ENCODE measurements around the gene TNFAIP8.
A peak's percentile ranks its signal among the peaks of the same experiment; 100 is the strongest.
"Not testable (repeated sequence)": the region's sequence is repeated elsewhere in the genome, so short reads cannot be mapped to it uniquely, and the experiment has no call there.

TNFAIP8 gene

GRCh38 chr5:119427060-119427459 lies 71.2 kb downstream of the TNFAIP8 start:
- DNase-seq (ENCODE audit: low spot score): no peak

- not testable (repeated sequence) for DNase-seq (ENCODE audit: low spot score)
These were observed 71.8 kb downstream of the TNFAIP8 start for GRCh38 chr5:119427596-119427995.

GRCh38 chr5:119428166-119428565 lies 72.3 kb downstream of the TNFAIP8 start:
- not testable (repeated sequence) for DNase-seq (ENCODE audit: low spot score)

DNA sequence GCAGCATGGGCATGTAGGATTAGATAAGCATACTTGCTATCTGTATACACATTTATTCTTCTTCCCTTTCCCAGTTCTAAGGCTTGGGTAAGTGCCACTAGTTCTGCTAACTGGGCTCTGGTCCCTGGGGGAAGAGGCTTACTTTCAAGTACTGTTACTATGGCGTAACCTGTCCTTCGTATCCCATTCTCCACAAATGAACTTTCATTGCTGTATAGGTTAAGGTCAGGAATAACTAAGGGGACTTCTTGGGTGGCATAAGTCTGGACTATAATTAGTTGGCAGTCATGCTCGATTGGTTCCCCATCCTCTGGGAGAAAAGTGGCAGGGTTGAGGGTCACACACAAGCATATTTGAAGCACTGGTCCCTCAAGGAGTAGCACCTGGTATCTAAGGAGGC lies 72.8 kb downstream of the TNFAIP8 start:
- not testable (repeated sequence) for DNase-seq (ENCODE audit: low spot score)

DNA sequence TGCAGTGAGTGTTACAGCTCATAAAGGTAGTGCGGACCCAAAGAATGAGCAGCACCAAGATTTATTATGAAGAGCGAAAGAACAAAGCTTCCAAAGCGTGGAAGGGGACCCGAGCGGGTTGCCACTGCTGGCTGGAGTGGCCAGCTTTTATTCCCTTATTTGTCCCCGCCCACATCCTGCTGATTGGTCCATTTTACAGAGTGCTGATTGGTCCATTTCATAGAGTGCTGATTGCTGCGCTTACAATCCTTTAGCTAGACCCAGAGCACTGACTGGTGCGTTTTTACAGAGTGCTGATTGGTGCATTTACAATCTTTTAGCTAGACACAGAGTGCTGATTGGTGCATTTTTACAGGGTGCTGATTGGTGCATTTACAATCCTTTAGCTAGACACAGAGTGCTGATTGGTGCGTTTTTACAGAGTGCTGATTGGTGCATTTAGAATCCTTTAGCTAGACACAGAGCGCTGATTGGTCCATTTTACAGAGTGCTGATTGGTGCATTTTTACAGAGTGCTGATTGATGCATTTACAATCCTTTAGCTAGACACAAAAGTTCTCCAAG lies 76.9 kb downstream of the TNFAIP8 start:
- DNase-seq (ENCODE audit: low spot score): not testable (repeated sequence)

DNA sequence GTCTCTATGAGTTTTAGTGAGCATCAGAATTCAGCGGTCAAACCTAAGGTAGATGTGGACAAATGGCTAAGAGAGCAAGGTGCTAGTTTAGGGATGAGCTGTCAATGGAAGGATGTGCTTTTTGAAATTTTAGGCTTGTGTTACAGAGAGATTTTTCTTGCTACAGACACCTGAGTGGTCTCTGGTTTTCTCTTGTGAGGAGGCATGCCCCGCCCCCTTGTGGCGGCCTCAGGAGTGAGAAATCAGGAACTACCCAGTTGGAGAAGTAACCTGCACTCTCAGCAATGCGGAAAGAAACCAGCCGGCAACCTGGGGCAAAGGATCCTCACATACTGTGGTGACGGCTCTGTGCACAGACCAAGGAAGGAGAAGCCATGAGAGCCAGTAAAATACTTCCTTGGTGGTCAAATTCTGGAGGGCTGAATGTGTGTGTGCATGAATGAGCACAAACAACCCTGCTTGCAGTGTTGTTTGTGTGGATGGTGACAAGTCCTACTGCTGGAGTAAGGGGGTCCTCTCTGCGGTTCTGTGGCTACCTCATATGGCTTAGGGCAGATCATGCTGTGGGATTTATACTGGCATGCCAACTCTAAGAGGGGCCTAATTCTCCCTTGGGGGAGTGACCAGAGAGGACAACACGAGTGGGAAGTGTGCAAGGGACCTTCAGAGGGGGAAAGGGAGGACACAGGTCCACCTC lies 79.8 kb downstream of the TNFAIP8 start:
- DNase-seq (ENCODE audit: low spot score): peak; percentile 25

DNA sequence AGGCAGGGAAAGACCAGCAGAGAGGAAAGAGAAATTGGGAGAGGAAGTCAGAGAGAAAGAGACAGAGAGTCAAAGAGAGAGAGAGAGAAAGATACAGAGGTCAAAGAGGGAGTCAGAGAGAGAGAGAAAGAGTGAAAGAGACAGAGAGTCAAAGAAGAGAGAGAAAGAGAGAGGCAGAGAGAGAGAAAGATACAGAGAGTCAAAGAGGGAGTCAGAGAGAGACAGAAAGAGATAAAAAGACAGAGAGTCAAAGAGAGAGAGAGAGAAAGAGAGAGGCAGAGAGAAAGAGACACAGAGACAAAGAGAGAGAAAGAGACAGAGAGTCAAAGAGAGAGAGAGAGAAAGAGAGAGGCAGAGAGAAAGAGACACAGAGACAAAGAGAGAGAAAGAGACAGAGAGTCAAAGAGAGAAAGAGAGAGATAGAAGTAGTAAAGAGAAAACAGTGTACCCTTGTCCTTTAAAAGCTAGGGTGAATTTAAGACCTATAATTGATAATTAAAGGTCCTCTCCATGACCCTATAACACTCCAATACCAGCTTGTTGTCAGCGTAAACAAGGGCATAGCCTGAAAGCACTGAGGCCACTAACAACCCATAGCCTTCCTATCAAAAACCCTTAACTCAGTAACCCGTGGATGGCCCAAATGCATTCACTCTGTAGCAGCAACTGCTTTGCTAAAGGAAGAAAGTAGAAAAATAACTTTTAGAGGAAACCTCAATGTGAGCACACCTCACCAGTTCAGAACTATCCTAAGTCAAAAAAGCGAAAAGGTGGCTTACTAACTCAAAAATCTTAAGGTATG lies 82.2 kb downstream of the TNFAIP8 start:
- DNase-seq (ENCODE audit: low spot score): not testable (repeated sequence)

DNA sequence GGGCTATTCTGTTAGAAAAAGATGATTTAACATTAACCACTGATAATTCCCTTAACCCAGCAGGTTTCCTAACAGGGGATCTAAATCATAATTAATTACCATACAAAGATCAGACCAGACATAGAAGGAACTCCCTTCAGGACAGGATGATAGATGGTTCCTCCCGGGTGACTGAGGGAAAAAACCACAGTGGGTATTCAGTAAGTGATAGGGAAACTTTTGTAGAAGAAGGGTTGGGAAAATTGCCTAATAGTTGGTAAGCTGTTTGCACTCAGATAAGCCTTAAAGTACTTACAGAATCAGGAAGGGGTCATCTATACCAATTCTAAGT lies 82.7 kb downstream of the TNFAIP8 start:
- not testable (repeated sequence) for DNase-seq (ENCODE audit: low spot score)

DNA sequence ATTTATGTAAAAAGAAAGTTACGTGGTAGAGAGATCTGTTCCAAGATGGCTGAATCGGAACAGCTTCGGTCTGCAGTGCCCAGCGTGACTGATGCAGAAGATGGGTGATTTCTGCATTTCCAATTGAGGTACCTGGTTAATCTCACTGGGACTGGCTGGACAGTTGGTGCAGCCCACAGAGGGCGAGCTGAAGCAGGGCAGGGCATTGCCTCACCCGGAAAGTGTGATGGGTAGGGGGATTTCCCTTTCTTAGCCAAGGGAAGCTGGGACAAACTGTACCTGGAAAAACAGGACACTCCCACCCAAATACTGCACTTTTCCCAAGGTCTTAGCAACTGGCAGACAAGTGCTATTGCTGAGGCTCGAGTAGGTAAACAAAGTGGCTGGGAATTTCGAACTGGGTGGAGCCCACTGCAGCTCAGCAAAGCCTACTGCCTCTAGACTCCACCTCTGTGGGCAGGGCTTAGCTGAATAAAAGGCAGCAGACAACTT lies 83.4 kb downstream of the TNFAIP8 start:
- no peak for DNase-seq (ENCODE audit: low spot score)

DNA sequence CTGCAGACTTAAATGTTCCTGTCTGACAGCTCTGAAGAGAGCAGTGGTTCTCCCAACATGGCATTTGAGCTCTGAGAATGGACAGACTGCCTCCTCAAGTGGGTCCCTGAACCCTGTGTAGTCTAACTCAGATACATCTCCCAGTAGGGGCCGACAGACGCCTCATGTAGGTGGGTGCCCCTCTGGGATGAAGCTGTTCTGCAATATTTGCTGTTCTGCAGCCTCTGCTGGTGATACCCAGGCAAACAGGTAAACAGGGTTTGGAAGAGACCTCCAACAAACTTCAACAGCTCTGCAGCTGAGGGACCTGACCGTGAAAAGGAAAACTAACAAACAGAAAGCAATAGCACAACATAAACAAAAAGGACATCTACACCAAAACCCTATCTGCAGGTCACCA lies 83.8 kb downstream of the TNFAIP8 start:
- not testable (repeated sequence) for DNase-seq (ENCODE audit: low spot score)

GRCh38 chr5:119444643-119445042 lies 88.8 kb downstream of the TNFAIP8 start:
- DNase-seq (ENCODE audit: low spot score): not testable (repeated sequence)

GRCh38 chr5:119445544-119445943 lies 89.7 kb downstream of the TNFAIP8 start:
- no peak for DNase-seq (ENCODE audit: low spot score)

Measured in AG20443 (cell line).